ENCODE measurements around the gene MOCS1. TPM values are rescaled to one million over a fixed set of nuclear protein-coding genes. Genes with fewer than 3 reads are reported as not detected.

Gene MOCS1
- total RNA-seq: not detected

GRCh38 chr6:39934131-39934757, at the start of gene MOCS1:
TSS of gene MOCS1 (minus strand) at chr6:39934462. CDS start at chr6:39934417, 45 bp downstream.

Other genes starting within 250 kb of the MOCS1 start
- not detected for gene KIF6, start 209.1 kb downstream of the MOCS1 start, total RNA-seq
- not detected for gene DAAM2, start 142.1 kb downstream of the MOCS1 start, total RNA-seq

Data from activated naive CD4-positive, alpha-beta T cell treated with anti-CD3 and anti-CD28 coated beads, Interleukin-2, amount 10 ng/mL, durations not matched to agents 5 hours and 36 hours (primary cell).